Frontal cortex (tissue), 4 donors: ENCODE results near the gene NAPB. TPM values are rescaled to one million over a fixed set of nuclear protein-coding genes. Genes with fewer than 3 reads are reported as not detected.
"Not testable (repeated sequence)": the region's sequence is repeated elsewhere in the genome, so short reads cannot be mapped to it uniquely, and the experiment has no call there.

Experiments
- DNase-seq, 2 donors: peaks; one replicate each; pipeline ENCODE4 v3.0.0; 2012; ENCODE audit warnings: low spot score in 2 of 2
- FAIRE-seq: peaks from 2 replicates; lab custom pipeline; 2012; peaks lifted over from hg19 to GRCh38; lab: Jason Lieb, UNC
- total RNA-seq: library from RNA; depleted of rRNA; stranded (reverse); fragments of >200 nt; gene quantifications from one replicate; pipeline ENCODE4 v1.2.3, GENCODE V29; 2014
- donor health status: control.
- donor health status: control.
- donor health status: control.

Gene NAPB
- total RNA-seq, 1 donor from 2014 or later = 97.8 TPM

DNA sequence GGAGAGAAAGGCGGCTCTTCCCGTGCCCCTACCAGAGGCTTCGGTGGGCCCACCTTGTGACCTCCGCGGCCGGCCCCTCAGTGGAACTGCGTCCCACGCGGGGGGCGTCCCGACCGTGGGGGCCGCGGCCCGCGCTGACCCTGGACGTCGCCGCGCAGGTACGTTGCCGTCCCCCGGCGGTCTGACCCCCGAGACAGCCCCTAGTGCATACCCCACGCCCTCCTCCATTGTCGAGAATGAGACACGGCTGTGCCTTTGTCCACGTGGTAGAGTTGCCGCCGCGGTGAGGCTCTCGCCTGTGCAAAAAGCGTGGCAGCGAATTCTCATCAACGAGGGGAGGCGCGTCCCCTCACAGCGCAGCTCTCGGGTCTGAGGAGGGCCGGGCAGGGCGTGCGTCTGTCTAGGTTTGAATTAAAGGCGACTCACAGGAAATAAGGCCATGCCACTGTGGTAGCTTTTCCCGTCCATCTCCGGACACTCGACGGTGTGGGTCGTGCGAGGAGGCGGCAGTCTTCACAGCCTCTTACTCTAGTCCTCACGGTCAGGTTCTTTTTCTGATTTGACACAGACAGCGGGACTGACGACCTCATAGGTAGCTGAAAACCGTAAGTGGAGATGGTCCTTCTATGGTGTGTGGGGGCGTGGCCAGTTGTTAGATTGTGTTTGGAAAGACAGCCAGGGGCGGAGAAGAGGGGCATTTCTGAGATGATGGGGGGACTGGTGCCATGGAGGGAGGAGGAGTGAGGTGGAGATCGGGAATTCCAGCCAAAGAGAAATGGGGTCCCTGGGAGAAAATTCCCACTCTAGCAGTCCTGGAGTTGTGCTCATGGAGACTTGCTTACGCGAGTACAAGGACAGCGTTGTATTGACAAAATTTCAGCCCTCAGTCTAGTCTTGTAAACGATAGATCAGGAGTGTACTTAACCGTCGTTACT, 70.1 kb downstream of the NAPB start:
- peak in 1 of 2 donors; percentile 31 for DNase-seq
- FAIRE-seq = no peak

DNA sequence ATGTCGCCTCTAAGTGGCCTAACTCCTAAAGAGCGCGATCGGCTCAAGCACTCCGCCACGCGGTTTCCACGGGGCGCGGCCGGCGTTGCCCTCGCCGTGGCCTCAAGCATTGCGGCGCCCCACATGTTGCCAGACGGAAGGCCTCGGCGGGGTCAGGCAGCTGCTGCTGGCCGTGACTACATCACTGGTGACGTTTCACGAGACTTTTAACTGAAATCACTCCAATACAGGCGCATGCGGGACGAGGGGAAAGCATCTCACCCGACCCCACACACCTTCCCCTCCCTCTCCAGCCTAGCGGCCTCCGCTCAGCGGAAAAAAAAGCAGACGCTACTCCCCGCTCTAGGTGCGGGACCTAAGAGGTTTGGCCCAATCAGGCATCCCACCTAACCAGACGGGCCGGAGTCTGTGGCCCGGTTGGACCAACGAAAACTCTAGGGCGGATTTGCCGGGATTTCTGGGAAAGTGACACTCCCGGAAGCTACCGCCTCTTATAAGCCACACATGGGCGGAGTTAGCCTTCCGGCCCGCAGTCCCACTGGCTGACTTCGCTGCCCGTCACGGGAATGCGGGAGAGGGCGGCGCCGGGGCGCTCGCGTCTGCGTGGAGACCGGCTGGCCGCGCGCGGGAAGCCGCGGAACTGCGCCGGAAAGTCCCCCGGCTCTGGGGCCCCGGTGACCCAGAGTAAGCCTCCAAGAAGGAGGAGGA, 70.9 kb downstream of the NAPB start, which contains the start of gene NXT1:
Gene NXT1, plus strand, starts transcription at position 596 of the 708 bp plus-strand sequence. CDS start 3,251 bp downstream, outside the sequence.
- peak; percentile 93 to 94 for DNase-seq
- FAIRE-seq = no peak

DNA sequence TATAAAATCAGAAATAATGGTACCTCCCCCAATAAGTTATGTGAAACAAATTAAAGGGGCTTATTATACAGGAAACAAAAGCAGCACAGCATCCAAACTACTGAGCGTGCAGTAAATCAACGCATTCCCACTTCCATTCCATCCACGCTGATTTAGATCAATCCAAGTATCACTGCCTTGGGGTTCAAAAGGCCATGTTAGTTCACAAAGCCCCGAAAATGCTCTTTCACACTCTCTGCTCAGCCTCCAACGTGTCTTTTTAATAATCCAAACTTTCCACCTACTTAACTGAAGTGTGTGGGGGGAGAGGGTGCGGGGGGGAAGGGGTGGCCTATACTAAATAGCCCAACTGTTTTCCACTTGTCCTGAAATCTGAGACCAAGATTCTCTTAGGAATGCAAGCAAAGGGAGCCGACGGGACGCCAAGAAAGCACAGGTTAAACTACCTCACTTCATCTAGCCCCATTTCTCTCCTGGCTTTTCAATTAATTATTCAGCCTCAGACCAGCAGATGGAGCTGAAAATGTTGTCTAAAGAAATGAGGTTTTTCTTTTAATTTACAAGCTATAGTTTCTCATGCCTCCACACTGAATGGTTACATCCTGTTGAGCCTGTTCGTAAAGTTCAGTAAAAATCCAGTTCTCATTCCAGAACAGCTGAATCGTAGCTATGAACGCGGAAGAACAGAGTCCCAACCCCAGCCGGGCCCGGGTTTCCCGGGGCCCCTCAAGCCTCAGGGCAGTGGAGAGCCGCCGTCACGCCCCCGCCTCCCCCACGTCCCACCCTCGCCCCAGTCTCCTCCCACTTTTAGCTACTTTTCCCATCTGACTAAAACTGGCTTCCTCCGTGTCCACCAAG, 71.7 kb downstream of the NAPB start:
- FAIRE-seq (no peak), DNase-seq (peak in 1 of 2 donors; percentile 74)

DNA sequence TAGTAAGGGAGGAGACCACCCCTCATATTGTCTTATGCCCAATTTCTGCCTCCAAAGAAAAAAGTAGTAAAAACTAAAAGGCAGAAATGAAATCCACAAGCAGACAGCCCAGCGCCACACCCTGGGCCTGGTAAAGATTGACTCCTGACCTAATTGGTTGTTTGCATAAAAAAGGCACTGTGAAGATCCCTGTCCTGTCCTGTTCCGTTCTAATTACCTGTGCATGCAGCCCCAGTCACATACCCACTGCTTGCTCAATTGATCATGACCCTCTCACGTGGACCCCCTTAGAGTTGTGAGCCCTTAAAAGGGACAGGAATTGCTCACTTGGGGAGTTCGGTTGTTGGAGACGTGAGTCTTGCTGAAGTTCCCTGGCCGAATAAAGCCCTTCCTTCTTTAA, 72.8 kb downstream of the NAPB start:
- not testable (repeated sequence) for DNase-seq, FAIRE-seq

DNA sequence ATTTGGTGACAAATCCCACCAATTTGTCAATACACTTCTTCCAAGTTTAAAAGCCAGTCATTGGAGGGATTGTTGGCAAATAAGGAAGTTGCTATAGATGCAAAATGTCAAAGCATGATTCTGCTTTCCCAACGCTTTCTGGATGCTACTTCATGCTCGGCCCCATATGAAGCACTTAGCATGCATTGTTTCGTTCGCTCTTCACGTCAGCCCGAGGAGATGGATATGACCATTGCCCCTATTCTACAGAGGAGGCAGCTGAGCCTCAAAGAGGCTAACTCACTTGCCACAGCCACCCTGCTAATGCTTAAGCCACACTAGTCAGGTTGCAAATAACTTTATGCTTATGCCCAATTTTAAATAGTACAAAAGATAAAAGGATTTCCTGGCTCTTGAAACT, 73.5 kb downstream of the NAPB start:
- DNase-seq (no peak), FAIRE-seq (no peak)

DNA sequence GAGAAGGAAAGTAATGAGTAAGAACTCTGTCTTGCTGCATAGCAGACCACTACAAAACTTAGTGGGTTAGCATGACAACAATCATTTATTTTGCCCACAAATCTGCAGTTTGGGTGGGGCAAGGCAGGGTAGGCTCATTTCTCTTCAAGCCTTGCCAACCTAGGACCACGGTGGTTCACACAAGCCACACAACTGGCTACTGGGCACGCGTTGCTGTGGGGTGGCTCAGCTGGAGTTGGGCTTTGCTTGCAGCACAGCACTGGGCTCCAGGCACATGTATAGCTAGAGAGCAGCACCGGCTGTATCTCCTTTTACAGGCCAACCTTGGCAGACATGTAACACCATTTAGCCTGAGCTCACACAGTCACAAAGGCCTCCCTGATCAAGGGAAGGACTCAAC, 75.3 kb downstream of the NAPB start:
- FAIRE-seq (no peak), DNase-seq (no peak)

DNA sequence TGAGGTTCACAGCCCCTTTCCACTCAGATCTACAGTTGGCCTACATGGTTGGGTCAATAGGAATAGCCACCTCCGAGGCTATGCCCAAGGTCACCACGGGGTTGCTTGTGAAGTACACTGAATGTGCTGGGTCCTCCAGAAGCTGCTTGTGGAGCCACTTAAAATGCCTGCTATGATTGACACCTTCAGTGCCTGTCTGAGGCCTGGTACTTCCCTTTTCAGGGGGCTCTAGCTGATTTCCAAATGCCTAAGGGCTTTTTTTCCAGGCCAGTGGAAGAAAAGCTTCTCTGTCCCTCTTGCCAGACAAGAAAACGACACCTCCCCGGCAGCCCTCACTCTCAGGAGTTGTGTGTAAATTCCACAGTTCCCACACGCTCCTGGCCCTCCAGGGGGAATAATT, 77.0 kb downstream of the NAPB start:
- FAIRE-seq = no peak
- DNase-seq = no peak

DNA sequence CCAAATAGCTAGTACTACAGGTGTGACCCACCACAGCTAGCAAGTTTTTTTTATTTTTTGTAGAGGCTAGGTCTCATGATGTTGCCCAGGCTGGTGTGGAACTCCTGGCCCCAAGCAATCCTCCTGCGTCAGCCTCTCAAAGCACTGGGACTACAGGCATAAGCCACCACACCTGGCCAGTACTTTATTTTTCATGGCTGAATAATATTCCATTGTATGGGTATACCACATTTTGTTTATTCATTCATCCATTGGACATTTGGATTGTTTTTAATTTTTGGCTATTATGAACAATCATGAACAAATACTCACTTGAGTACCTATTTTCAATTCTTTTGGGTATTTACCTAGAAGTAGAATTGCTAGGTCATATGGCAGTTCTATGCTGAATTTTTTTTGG, 77.7 kb downstream of the NAPB start:
- no peak for FAIRE-seq
- no peak for DNase-seq

DNA sequence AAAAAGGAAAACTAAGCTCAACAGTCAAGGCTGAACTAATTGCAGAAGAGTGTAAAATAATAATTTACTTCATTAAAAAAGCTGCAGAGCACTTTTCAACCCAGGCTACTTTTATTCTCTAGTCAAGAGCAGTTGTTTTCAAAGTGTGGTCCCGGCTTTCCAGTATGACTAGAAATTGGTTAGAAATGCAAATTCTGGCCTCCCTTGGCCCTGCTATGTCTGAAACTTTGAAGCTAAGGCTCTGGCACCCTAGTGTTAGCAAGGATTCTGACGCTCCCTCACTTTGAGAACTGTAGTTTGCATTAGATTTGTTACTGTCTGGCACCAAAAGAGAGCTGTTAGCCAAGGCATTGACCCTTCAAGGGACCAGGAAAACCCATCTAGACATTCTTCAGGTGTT, 80.2 kb downstream of the NAPB start:
- no peak for DNase-seq
- no peak for FAIRE-seq

DNA sequence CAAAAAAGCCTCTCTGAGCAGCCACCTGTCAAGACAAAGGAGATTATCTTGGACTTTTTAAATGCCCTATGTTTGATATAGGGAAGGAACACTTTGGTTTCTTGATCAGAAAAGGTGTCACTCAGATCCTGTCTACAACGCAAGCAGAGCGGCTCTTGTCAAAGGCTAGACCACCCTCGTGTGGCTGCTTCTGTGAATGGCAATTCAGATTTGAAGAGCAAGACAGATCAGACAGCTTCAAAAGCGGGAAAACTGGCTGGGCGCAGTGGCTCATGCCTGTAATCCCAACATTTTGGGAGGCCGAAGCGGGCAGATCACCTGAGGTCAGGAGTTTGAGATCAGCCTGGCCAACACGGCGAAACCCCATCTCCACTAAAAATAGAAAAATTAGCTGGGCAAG, 80.8 kb downstream of the NAPB start:
- DNase-seq (peak in 1 of 2 donors; percentile 80), FAIRE-seq (no peak)

DNA sequence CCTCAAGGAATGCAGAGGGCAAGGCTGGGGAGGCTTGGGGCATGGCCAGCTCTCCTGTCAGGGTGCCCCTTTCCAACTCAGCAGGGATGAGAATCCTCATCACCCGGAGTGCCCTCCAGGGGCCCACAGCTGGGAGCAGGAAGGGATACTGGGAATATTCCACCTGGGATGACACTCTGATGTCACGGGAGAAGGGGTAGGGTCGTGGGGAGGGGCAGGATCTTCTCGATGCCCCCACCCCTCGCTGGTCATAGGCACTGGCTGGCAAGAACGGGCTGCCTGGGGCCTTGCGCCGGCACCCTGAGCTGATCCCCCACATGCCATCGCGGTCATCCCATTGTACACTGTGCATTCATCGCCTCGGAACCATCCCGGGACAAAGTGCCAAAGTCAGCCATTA, 81.3 kb downstream of the NAPB start:
- no peak for DNase-seq
- no peak for FAIRE-seq

DNA sequence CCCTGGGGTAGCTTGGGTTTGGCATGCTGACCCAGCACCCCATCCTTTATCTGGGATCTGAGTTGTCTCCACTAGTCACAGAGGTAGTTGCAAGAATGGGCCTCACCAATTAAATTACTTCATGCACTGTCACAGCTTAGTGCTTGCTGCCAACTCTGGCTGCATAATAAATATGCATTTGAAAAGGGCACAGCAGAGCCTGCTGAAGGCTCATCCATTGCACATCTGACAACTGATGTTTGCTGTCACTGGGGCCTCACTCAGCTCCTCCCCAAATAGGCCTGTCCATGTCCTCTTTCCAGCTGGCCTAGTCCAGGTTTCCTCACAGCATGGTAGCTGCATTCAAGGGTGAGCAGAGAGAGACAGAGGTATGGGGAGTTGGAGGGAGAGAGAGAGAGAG, 84.0 kb downstream of the NAPB start:
- DNase-seq = no peak
- no peak for FAIRE-seq

DNA sequence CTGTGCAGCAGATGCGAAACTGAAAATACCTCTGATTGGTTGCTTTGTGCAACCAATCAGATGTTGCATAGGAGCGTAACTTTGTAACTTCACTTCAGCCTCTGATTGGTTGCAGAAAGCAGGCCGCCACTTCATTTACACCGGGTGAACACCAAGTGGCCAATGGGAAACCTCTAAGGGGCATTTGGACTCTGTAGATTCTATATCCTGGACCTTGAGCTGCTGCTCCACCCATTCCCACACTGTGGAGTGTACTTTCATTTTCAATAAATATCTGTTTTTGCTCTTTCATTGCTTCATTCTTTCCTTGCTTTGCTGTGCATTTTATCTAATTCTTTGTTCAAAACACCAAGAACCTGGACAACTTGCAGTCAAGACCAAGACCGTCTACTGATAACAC, 84.8 kb downstream of the NAPB start:
- no peak for DNase-seq
- FAIRE-seq = no peak

DNA sequence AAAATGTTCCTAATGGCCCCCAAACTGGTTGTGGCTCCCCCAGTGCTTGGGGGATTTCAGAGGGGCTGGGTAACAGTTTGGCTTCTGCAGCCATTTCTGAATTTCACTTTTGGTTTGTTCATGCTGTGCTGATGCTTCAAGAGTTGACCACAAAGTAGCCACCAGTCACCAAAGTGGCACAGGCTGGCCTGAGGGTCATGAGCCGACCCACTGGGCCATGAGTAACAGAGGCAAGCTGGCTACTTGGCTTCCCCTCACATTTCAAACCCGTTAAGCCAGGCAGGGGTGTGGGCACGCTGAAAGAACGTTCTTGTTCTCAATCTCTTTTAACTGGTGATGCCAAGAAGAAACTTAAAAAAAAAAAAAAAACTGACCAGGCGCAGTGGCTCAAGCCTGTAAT, 85.8 kb downstream of the NAPB start:
- DNase-seq (no peak), FAIRE-seq (no peak)

DNA sequence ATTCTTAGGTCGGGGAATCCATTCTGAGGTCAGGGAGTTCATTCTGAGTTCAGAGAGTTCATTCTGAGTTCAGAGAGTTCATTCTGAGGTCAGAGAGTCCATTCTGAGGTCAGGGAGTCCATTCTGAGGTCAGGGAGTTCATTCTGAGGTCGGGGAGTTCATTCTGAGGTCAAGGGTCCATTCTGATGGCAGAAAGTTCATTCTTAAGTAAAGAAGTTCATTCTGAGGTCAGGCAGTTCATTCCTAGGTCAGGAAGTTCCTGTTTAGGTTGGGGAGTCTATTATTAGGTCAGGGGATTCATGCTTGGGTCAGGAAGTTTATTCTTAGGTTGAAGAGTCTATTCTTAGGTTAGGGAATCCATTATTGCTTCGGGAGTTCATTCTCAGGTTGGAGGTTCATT, 87.2 kb downstream of the NAPB start:
- DNase-seq (no peak), FAIRE-seq (no peak)

DNA sequence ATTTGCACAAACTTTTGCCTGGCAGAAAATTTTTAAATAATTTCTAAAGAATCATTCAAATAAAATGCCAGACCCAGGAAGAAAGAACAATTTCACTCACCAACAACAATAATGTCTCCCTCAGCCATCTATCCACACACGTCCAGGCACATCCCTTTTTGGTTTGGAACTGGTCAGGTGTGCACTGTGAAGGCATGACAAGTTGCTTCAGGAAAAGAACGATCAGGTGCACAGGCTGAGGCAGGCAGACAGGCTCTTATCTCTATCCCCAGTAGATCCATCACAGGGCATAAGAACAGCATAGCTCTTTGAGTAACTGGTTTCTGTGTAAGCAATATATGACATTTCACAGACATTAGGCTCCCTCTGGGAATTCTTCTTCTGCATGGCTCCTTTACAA, 88.8 kb downstream of the NAPB start:
- no peak for DNase-seq
- FAIRE-seq = no peak

DNA sequence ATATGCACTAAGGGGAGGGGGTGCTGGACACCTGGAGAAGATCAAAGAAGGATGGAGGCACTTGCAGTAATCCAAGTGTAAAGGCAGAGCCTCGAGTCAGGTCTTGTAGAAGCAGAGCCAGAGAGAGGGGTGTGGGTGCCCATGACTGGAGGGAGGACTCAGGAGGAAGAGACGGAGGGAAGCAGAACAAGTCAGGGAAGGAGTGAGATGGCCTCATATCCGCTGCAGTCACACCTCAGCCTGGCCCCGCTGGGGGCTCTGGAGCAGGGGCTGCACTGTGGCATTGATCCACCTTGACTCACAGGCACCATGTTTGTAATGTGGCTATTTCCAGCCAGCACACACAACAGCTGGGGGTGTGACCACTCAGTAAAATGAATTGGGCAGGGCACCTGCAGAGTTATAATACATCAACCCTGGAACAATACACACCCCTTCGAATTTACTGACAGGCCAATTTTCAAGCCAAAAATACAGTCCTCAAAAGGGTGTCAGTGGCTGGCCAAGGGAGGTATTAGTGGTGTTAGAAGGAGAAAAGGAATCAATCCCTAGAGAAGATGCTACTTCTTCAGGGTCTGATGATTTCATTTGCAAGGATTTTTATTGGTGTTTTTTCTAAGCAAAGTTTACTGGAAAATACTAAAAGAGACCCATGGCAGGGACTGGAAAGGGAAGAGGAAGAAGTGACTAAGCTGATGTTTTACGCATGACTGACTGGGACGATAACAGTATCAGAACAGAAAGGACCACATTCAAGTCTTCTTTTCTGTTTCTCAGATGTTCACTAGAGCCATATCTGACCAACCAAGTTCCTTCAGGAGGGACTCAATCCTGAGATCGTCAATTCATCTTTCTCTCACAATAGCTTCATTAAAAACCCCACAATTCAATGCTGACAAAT, 89.6 kb downstream of the NAPB start:
- DNase-seq (no peak), FAIRE-seq (no peak)

DNA sequence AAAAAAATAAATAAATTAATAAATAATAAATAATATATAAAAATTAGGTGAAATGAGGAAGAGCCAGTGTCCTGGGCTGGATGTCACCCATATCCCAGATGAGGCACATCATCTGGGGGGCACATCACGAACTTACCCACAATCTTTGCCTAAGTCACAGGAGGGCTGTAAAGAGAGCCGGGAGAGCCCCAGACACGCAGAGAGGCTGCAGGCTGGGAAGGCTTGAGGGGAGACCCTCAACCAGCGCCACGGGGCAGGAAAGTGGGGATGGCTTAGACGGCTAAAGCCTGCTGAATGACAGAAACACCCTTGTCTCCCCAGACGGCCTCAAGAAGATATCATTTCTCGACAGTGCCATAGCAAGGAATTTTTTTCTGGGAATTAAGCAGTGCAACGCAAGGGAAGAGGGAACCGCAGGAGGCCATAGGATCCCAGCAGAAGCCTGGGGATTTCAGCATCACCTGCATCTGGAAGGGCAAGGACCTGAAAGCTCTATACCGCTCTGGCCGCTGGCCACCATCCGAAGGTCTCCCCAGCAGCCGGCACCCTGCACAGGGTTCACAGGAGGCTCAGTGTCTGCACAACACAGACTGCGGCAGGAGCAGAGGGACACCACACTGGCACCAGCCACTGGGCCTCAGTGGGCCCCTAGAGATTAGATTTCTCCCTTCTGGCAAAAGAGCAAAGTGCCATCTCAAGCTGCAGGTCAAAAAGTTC, 93.5 kb downstream of the NAPB start:
- no peak for FAIRE-seq
- no peak for DNase-seq

DNA sequence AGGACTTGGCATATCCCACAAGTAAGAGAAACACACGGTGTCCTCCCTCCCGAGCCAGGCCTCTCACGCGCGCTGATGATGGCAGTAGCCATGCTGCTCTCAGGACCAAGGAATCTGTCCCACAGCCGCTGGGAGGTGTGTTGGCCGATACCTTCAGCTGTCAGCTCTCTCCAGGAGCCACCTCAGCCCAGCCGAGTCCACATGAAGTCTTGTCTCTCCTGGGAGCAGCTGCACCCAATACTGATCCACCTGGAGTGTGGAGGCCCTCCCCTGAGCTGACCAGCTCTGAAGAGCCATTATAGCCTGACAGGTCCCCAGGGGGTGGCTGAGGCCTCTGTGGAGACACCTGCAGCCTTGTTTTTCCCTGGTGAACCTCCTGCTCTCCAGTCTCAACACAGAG, 94.5 kb downstream of the NAPB start:
- DNase-seq (no peak), FAIRE-seq (no peak)
